ENCODE results near the gene FREY1. TPM values are rescaled to one million over a fixed set of nuclear protein-coding genes. Genes with fewer than 3 reads are reported as not detected.

Gene FREY1
- total and polyA plus RNA-seq, 2 donors (not counting 3 experiments of a cell fraction or from before 2014, with no cell fraction given) = 0.84 to 1.1 TPM

DNA sequence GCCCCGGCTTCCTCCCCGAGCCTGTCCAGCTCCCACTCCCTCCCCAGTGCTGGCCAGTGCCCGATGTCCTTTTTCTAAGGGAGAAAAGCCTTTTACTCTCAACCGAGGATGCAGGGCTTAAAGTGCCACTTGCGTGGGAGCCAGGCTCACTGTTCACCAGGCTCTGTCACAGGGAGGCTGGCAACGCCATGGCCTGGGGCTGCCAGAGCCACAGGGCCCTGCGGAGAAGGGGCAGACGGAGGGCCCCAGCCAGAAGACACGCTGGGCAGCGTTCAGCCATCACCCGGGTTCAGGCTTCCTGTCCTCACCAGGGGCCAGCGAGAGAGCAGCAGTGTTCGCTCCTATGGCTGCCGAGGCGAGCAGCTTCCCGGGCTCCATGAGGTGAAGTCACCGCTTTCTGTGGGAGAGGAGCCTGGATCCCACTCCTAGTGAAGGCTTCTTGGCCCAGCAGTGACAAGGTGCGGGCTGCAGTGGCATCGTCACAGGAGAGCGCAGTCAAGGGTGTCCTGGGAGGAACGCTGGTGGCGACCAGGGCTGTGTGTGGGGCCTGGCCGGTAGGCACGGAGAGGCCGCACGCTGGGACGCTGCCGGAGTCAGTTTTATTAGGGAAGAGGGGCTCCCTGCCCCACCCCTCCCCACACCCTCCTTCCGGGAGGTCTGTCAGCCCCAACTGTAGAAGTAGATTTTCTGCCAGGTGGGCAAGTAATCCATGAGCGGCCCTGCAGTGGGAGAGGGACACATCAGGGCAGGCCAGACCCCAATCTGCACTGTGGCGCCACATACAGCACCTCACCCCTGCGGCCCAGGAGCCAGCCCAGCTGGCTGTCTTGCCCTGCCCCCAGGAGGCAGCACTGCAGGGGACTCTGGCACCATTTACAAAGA lies 2.8 kb upstream of the FREY1 start:
- Histone ChIP-seq H3K4me2 (ENCODE audit: insufficient read depth, low read length) (no peak overlapping the region), H3K79me2 (ENCODE audit: control insufficient read depth, insufficient read depth, low read length) (no peaks in the 10 kb centered on the region), H3K9ac (replicated peaks; ENCODE audit: extremely low read depth, insufficient read depth, low read length) (no peak overlapping the region), H3K36me3 (ENCODE audit: control insufficient read depth in 2 of 2, extremely low read depth in 1 of 2, insufficient read depth in 2 of 2, low read length in 2 of 2) (peaks cover 0 to 38% of the 10 kb centered on the region in 2 experiments), H3K27ac (ENCODE audit: insufficient read depth, low read depth, low read length) (no peak overlapping the region), H3K9me1 (replicated peaks; ENCODE audit: control insufficient read depth, extremely low read depth, insufficient read depth, low read length) (no peaks in the 10 kb centered on the region), H4K20me1 (replicated peaks; ENCODE audit: control insufficient read depth, extremely low read depth, insufficient read depth, low read length) (no peaks in the 10 kb centered on the region), H3K27me3 (ENCODE audit: control insufficient read depth in 2 of 2, insufficient read depth in 2 of 2, low read length in 2 of 2) (no peaks in the 10 kb centered on the region), H2AFZ (ENCODE audit: low read depth, low read length) (no peak overlapping the region), H3K9me3 (replicated peaks; ENCODE audit: control insufficient read depth, insufficient read depth, low read length) (no peaks in the 10 kb centered on the region), H3K4me3 (replicated peaks in 1 of 3; ENCODE audit: insufficient read depth in 1 of 3, low read depth in 1 of 3, low read length in 3 of 3) (no peak overlapping the region), H3K4me1 (ENCODE audit: control insufficient read depth, extremely low read depth, insufficient read depth, low read length) (no peaks in the 10 kb centered on the region)
- dilution Hi-C loops (cut with MboI; ENCODE audit: extremely low pct_ligation_motif_present, low sequenced_read_pairs) (no loop called here), intact Hi-C loops (cut with micrococcal nuclease) (no loop called here)
- ChIA-PET CTCF (no interaction called here), POLR2A (no interaction called here)
- TF ChIP-seq EZH2 (IDR thresholded peaks at IDR 0.05; ENCODE audit: borderline replicate concordance, low read depth, low read length, severe bottlenecking) = no peak
- no peak for TF ChIP-seq MYC (IDR thresholded peaks at IDR 0.05; ENCODE audit: low read depth, low read length)
- TF ChIP-seq, protein P1, sequence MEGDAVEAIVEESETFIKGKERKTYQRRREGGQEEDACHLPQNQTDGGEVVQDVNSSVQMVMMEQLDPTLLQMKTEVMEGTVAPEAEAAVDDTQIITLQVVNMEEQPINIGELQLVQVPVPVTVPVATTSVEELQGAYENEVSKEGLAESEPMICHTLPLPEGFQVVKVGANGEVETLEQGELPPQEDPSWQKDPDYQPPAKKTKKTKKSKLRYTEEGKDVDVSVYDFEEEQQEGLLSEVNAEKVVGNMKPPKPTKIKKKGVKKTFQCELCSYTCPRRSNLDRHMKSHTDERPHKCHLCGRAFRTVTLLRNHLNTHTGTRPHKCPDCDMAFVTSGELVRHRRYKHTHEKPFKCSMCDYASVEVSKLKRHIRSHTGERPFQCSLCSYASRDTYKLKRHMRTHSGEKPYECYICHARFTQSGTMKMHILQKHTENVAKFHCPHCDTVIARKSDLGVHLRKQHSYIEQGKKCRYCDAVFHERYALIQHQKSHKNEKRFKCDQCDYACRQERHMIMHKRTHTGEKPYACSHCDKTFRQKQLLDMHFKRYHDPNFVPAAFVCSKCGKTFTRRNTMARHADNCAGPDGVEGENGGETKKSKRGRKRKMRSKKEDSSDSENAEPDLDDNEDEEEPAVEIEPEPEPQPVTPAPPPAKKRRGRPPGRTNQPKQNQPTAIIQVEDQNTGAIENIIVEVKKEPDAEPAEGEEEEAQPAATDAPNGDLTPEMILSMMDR (IDR thresholded peaks at IDR 0.05; ENCODE audit: extremely low read depth in 1 of 2, insufficient read depth in 1 of 2, low read depth in 1 of 2, low read length in 2 of 2) = no peak
- no peak for TF ChIP-seq GATA2 (IDR thresholded peaks at IDR 0.05; ENCODE audit: insufficient read depth, insufficient read length, low read depth, low read length)
- no peak for TF ChIP-seq POLR2A (IDR thresholded peaks at IDR 0.05; ENCODE audit: low read depth, low read length)
- no peak for TF ChIP-seq JUN (IDR thresholded peaks at IDR 0.05; ENCODE audit: borderline replicate concordance, insufficient read depth, insufficient read length, low read depth)
- no peak for TF ChIP-seq FOS (IDR thresholded peaks at IDR 0.05; ENCODE audit: borderline replicate concordance, insufficient read depth, low read length)
- TF ChIP-seq MAX (IDR thresholded peaks at IDR 0.05; ENCODE audit: insufficient read depth, insufficient read length) = no peak
- TF ChIP-seq POLR2AphosphoS5 (IDR thresholded peaks at IDR 0.05; ENCODE audit: insufficient read depth, low read depth, low read length) = no peak
- DNase-seq (ENCODE audit: low read depth, low spot score) (no peak), FAIRE-seq (no peak)
- BruUV-seq (replicated peaks) = no TSS peak
